Ishikawa (cell line): ENCODE data around the gene ADGB.

Source experiments
- CEBPB ChIP-seq: IDR thresholded peaks from 2 replicates; pipeline ENCODE4 v1.6.1; 2012
- CREB1 ChIP-seq: IDR thresholded peaks from 2 replicates; pipeline ENCODE4 v1.6.1; 2012; ENCODE audit warnings: low read depth
- EGR1 ChIP-seq: IDR thresholded peaks from 2 replicates; pipeline ENCODE4 v1.6.1; 2012
- EP300 ChIP-seq: IDR thresholded peaks from 2 replicates; pipeline ENCODE4 v1.6.1; 2012; ENCODE audit warnings: borderline replicate concordance
- RAD21 ChIP-seq: IDR thresholded peaks from 2 replicates; pipeline ENCODE4 v1.6.1; 2012; ENCODE audit warnings: low read depth
- TAF1 ChIP-seq: IDR thresholded peaks from 2 replicates; pipeline ENCODE4 v1.6.1; 2012; ENCODE audit warnings: low read depth, mild to moderate bottlenecking
- TEAD4 ChIP-seq: IDR thresholded peaks from 2 replicates; pipeline ENCODE4 v1.6.1; 2012
- YY1 ChIP-seq: IDR thresholded peaks from 2 replicates; pipeline ENCODE4 v1.6.1; 2012; ENCODE audit warnings: low read depth
- ZBTB7A ChIP-seq: IDR thresholded peaks from 2 replicates; pipeline ENCODE4 v1.6.1; 2012; ENCODE audit warnings: low read depth
- TF ChIP-seq, protein P1 (sequence below): IDR thresholded peaks from 2 replicates; pipeline ENCODE4 v1.6.1; 2012; ENCODE audit warnings: low read depth, mild to moderate bottlenecking
- TF ChIP-seq, protein P2 (sequence below): IDR thresholded peaks from 2 replicates; pipeline ENCODE4 v1.6.1; 2012

DNA sequence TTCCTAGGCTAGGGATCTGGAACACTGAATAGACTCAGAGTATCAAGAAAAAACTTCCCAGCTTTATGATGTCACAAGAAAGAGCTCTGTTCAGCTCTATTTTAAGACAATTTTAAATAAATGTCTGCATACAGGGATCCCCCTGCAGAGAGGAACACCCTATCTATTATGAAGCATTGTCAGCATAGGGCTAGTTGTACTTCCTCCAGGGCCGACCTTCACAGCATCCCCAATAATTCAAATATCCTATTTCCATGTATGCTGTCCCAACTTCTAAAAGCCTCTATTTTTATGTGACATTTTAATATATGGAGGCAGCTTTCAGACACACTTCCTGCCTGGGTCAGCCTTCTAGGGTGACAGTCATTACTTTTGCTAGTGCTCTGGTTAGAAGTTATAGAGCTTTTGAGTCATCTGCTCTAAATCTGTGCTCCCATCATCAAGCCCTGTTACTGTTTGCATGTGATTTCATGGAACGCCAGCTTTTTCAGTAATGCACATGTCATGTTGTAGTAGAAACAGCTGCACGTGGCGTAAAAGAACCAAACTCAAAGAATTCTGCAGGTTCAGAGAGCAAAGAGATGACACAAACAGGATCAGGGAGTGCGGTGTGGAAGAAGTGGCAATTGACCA, 189.2 kb downstream of the ADGB start:
- no peak for TF ChIP-seq EGR1
- TF ChIP-seq TEAD4 = no peak
- TF ChIP-seq EP300 = no peak
- no peak for TF ChIP-seq CREB1
- no peak for TF ChIP-seq CEBPB
- TF ChIP-seq TAF1 = no peak
- TF ChIP-seq, protein P1, sequence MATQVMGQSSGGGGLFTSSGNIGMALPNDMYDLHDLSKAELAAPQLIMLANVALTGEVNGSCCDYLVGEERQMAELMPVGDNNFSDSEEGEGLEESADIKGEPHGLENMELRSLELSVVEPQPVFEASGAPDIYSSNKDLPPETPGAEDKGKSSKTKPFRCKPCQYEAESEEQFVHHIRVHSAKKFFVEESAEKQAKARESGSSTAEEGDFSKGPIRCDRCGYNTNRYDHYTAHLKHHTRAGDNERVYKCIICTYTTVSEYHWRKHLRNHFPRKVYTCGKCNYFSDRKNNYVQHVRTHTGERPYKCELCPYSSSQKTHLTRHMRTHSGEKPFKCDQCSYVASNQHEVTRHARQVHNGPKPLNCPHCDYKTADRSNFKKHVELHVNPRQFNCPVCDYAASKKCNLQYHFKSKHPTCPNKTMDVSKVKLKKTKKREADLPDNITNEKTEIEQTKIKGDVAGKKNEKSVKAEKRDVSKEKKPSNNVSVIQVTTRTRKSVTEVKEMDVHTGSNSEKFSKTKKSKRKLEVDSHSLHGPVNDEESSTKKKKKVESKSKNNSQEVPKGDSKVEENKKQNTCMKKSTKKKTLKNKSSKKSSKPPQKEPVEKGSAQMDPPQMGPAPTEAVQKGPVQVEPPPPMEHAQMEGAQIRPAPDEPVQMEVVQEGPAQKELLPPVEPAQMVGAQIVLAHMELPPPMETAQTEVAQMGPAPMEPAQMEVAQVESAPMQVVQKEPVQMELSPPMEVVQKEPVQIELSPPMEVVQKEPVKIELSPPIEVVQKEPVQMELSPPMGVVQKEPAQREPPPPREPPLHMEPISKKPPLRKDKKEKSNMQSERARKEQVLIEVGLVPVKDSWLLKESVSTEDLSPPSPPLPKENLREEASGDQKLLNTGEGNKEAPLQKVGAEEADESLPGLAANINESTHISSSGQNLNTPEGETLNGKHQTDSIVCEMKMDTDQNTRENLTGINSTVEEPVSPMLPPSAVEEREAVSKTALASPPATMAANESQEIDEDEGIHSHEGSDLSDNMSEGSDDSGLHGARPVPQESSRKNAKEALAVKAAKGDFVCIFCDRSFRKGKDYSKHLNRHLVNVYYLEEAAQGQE = no peak
- TF ChIP-seq, protein P2, sequence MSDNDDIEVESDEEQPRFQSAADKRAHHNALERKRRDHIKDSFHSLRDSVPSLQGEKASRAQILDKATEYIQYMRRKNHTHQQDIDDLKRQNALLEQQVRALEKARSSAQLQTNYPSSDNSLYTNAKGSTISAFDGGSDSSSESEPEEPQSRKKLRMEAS = no peak
- TF ChIP-seq ZBTB7A = no peak
- TF ChIP-seq YY1 = no peak
- TF ChIP-seq RAD21 = no peak
